Duodenal mucosa (tissue), 2 donors: ENCODE measurements around the gene SERPINA1.

Source experiments
- H3K27ac ChIP-seq: one replicate; pipeline ENCODE4 v1.7.0; 2013; ENCODE audit warnings: low read depth, low read length
- H3K27me3 ChIP-seq, 2 donors: one replicate each; pipeline ENCODE4 v1.7.0; 2013; ENCODE audit warnings: low read length in 2 of 2, control low read depth in 1 of 2; ENCODE audit not compliant: insufficient read depth in 2 of 2, control insufficient read depth in 1 of 2
- H3K36me3 ChIP-seq, 2 donors: one replicate each; pipeline ENCODE4 v1.7.0; 2013; ENCODE audit warnings: low read length in 2 of 2, control low read depth in 1 of 2; ENCODE audit not compliant: insufficient read depth in 2 of 2, control insufficient read depth in 1 of 2
- H3K4me1 ChIP-seq, 2 donors: one replicate each; pipeline ENCODE4 v1.7.0; 2013; ENCODE audit warnings: low read length in 2 of 2, control low read depth in 1 of 2; ENCODE audit not compliant: insufficient read depth in 2 of 2, control insufficient read depth in 1 of 2
- H3K4me3 ChIP-seq, 2 donors: one replicate each; pipeline ENCODE4 v1.7.0; 2013; ENCODE audit warnings: low read length in 2 of 2, low read depth in 1 of 2
- H3K9ac ChIP-seq, 2 donors: one replicate each; pipeline ENCODE4 v1.7.0; 2013; ENCODE audit warnings: low read length in 2 of 2, low read depth in 1 of 2
- H3K9me3 ChIP-seq, 2 donors: one replicate each; pipeline ENCODE4 v1.7.0; 2013; ENCODE audit warnings: low read length in 2 of 2, control low read depth in 1 of 2; ENCODE audit not compliant: control insufficient read depth in 1 of 2

The SERPINA1 gene

GRCh38 chr14:94378527-94379290, 9.7 kb downstream of the SERPINA1 start:
- Histone ChIP-seq H3K36me3 (no peaks in the 10 kb centered on the region), H3K27ac (no peak overlapping the region), H3K27me3 (no peaks in the 10 kb centered on the region)

GRCh38 chr14:94377866-94378470, 10.4 kb downstream of the SERPINA1 start:
- Histone ChIP-seq H3K9me3 (no peaks in the 10 kb centered on the region), H3K4me1 (no peaks in the 10 kb centered on the region), H3K4me3 (no peak overlapping the region), H3K36me3 (no peaks in the 10 kb centered on the region), H3K27ac (no peak overlapping the region), H3K9ac (no peak overlapping the region), H3K27me3 (no peaks in the 10 kb centered on the region)

More at GRCh38 chr14:94378527-94379290, 9.7 kb downstream of the SERPINA1 start:
- Histone ChIP-seq H3K4me3 (no peak overlapping the region), H3K4me1 (no peaks in the 10 kb centered on the region), H3K9ac (no peak overlapping the region), H3K9me3 (no peaks in the 10 kb centered on the region)

- H3K4me1 ChIP-seq = no peaks in the 10 kb centered on the region
- no peaks in the 10 kb centered on the region for H3K9me3 ChIP-seq
- H3K27ac ChIP-seq = no peak overlapping the region
- H3K9ac ChIP-seq = no peak overlapping the region
- H3K4me3 ChIP-seq = no peak overlapping the region
- H3K36me3 ChIP-seq = no peaks in the 10 kb centered on the region
- no peaks in the 10 kb centered on the region for H3K27me3 ChIP-seq
These were observed 11.2 kb downstream of the SERPINA1 start for GRCh38 chr14:94376976-94377865.

- no peaks in the 10 kb centered on the region for H3K4me1 ChIP-seq
- H3K4me3 ChIP-seq = no peak overlapping the region
- no peak overlapping the region for H3K9ac ChIP-seq
- H3K9me3 ChIP-seq = no peaks in the 10 kb centered on the region
- H3K36me3 ChIP-seq = no peaks in the 10 kb centered on the region
- H3K27ac ChIP-seq = no peak overlapping the region
- H3K27me3 ChIP-seq = no peaks in the 10 kb centered on the region
These were observed 12.1 kb downstream of the SERPINA1 start for GRCh38 chr14:94376108-94376975.

- no peak overlapping the region for H3K9ac ChIP-seq
- H3K9me3 ChIP-seq = no peaks in the 10 kb centered on the region
- H3K4me3 ChIP-seq = no peak overlapping the region
- H3K27me3 ChIP-seq = no peaks in the 10 kb centered on the region
- no peak overlapping the region for H3K27ac ChIP-seq
- no peaks in the 10 kb centered on the region for H3K4me1 ChIP-seq
- no peaks in the 10 kb centered on the region for H3K36me3 ChIP-seq
These were observed 12.8 kb downstream of the SERPINA1 start for GRCh38 chr14:94375552-94376107.

GRCh38 chr14:94374749-94375260, 13.6 kb downstream of the SERPINA1 start:
- Histone ChIP-seq H3K9me3 (no peaks in the 10 kb centered on the region), H3K4me3 (no peak overlapping the region), H3K27ac (no peak overlapping the region), H3K9ac (no peak overlapping the region), H3K27me3 (no peaks in the 10 kb centered on the region), H3K4me1 (no peaks in the 10 kb centered on the region), H3K36me3 (no peaks in the 10 kb centered on the region)

- Histone ChIP-seq H3K4me1 (no peaks in the 10 kb centered on the region), H3K36me3 (no peaks in the 10 kb centered on the region), H3K27ac (no peak overlapping the region), H3K9me3 (no peaks in the 10 kb centered on the region), H3K9ac (no peak overlapping the region), H3K27me3 (no peaks in the 10 kb centered on the region), H3K4me3 (no peak overlapping the region)
These were observed 14.3 kb downstream of the SERPINA1 start for GRCh38 chr14:94374116-94374515.

GRCh38 chr14:94373708-94374107, 14.7 kb downstream of the SERPINA1 start:
- Histone ChIP-seq H3K9me3 (no peaks in the 10 kb centered on the region), H3K27ac (no peak overlapping the region), H3K27me3 (no peaks in the 10 kb centered on the region), H3K9ac (no peak overlapping the region), H3K36me3 (no peaks in the 10 kb centered on the region), H3K4me3 (no peak overlapping the region), H3K4me1 (no peaks in the 10 kb centered on the region)

- H3K9me3 ChIP-seq = no peaks in the 10 kb centered on the region
- H3K36me3 ChIP-seq = no peaks in the 10 kb centered on the region
- H3K27me3 ChIP-seq = no peaks in the 10 kb centered on the region
- no peak overlapping the region for H3K9ac ChIP-seq
- H3K4me3 ChIP-seq = no peak overlapping the region
- no peaks in the 10 kb centered on the region for H3K4me1 ChIP-seq
- no peak overlapping the region for H3K27ac ChIP-seq
These were observed 16.3 kb downstream of the SERPINA1 start for GRCh38 chr14:94372021-94372605.
